ENCODE results near the gene LUZP1. TPM values are rescaled to one million over a fixed set of nuclear protein-coding genes. Genes with fewer than 3 reads are reported as not detected.

LUZP1 gene
- total RNA-seq, 1 experiment from 2014 or later: 22.4 TPM

DNA sequence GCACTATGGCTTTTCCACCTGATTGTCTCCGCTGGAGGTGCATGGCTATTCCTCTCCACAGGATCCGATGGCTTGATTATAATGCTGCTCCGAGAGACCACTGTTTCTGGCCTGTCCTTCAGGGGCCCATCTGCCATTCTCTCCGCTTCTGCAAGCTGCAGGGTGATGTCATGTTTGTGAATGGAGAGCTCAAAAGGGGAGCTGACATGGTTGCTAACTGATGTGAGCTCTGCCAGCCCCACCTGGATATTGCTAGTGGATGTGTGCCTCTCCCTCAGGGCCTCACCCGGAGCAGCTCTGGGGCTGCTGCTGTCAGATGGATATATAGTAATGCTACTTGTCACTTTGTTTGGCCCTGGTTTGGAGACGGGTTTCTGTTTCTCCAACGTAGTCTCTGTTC lies 77.1 kb downstream of the LUZP1 start:
- no peak overlapping the region for H3K27ac ChIP-seq (ENCODE audit: low read depth, low read length)
- DNase-seq (ENCODE audit: low read depth, low spot score) (no peak), ATAC-seq (no peak)
- CTCF ChIA-PET: no interaction called here
- no peaks in the 10 kb centered on the region for H3K79me2 ChIP-seq (ENCODE audit: insufficient read depth, low read length)
- TF ChIP-seq CBX3 (IDR thresholded peaks at IDR 0.05; ENCODE audit: low read depth) (no peak), POLR2A (IDR thresholded peaks at IDR 0.05; ENCODE audit: borderline replicate concordance, extremely low read depth, insufficient read depth, insufficient read length) (no peak), ZFX (IDR thresholded peaks at IDR 0.05) (no peak), CEBPB (IDR thresholded peaks at IDR 0.05; ENCODE audit: low read depth) (no peak), FOSL1 (IDR thresholded peaks at IDR 0.05; ENCODE audit: low read depth) (no peak), EGR1 (IDR thresholded peaks at IDR 0.05; ENCODE audit: low read depth) (no peak), EZH2 (IDR thresholded peaks at IDR 0.05) (no peak), SP1 (IDR thresholded peaks at IDR 0.05; ENCODE audit: low read depth) (no peak), RAD21 (IDR thresholded peaks at IDR 0.05; ENCODE audit: low read depth) (no peak), ZNF274 (IDR thresholded peaks at IDR 0.05; ENCODE audit: low read depth, low read length) (no peak)
- TF ChIP-seq, protein P1, sequence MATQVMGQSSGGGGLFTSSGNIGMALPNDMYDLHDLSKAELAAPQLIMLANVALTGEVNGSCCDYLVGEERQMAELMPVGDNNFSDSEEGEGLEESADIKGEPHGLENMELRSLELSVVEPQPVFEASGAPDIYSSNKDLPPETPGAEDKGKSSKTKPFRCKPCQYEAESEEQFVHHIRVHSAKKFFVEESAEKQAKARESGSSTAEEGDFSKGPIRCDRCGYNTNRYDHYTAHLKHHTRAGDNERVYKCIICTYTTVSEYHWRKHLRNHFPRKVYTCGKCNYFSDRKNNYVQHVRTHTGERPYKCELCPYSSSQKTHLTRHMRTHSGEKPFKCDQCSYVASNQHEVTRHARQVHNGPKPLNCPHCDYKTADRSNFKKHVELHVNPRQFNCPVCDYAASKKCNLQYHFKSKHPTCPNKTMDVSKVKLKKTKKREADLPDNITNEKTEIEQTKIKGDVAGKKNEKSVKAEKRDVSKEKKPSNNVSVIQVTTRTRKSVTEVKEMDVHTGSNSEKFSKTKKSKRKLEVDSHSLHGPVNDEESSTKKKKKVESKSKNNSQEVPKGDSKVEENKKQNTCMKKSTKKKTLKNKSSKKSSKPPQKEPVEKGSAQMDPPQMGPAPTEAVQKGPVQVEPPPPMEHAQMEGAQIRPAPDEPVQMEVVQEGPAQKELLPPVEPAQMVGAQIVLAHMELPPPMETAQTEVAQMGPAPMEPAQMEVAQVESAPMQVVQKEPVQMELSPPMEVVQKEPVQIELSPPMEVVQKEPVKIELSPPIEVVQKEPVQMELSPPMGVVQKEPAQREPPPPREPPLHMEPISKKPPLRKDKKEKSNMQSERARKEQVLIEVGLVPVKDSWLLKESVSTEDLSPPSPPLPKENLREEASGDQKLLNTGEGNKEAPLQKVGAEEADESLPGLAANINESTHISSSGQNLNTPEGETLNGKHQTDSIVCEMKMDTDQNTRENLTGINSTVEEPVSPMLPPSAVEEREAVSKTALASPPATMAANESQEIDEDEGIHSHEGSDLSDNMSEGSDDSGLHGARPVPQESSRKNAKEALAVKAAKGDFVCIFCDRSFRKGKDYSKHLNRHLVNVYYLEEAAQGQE (IDR thresholded peaks at IDR 0.05; ENCODE audit: low read depth): no peak
- TF ChIP-seq, protein P2, sequence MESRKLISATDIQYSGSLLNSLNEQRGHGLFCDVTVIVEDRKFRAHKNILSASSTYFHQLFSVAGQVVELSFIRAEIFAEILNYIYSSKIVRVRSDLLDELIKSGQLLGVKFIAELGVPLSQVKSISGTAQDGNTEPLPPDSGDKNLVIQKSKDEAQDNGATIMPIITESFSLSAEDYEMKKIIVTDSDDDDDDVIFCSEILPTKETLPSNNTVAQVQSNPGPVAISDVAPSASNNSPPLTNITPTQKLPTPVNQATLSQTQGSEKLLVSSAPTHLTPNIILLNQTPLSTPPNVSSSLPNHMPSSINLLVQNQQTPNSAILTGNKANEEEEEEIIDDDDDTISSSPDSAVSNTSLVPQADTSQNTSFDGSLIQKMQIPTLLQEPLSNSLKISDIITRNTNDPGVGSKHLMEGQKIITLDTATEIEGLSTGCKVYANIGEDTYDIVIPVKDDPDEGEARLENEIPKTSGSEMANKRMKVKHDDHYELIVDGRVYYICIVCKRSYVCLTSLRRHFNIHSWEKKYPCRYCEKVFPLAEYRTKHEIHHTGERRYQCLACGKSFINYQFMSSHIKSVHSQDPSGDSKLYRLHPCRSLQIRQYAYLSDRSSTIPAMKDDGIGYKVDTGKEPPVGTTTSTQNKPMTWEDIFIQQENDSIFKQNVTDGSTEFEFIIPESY (IDR thresholded peaks at IDR 0.05; ENCODE audit: extremely low read depth, insufficient replicate concordance, low read length): no peak
- POLR2A ChIA-PET: no interaction called here
- intact Hi-C loops (cut with micrococcal nuclease): no loop called here
- H3K36me3 ChIP-seq (ENCODE audit: control insufficient read depth in 1 of 2, insufficient read depth in 2 of 2, low read length in 2 of 2): peaks cover 18 to 34% of the 10 kb centered on the region in 2 experiments; a peak in 3 of 4 replicates
- BruUV-seq (replicated peaks): no TSS peak
- no peaks in the 10 kb centered on the region for H3K9me2 ChIP-seq (ENCODE audit: insufficient read depth)
- H3K27me3 ChIP-seq (ENCODE audit: insufficient read depth, low read length): no peaks in the 10 kb centered on the region
- no peak overlapping the region for H3K9ac ChIP-seq (ENCODE audit: low read length)
- H3K4me3 ChIP-seq (replicated peaks in 1 of 2; ENCODE audit: low read depth in 1 of 2, low read length in 2 of 2): no peak overlapping the region
- RAD21 ChIA-PET (ENCODE audit: low non-redundant PET in 1 of 2, low total read pairs in 2 of 2, uncharacterized antibody in 2 of 2, unreplicated experiment in 2 of 2): no interaction called here
- no peak overlapping the region for H3K4me2 ChIP-seq (ENCODE audit: low read length)
- peaks cover 0 to 9% of the 10 kb centered on the region in 2 experiments; a peak in 2 of 4 replicates for H3K4me1 ChIP-seq (ENCODE audit: control insufficient read depth in 1 of 2, insufficient read depth in 2 of 2, low read length in 2 of 2)
- no peaks in the 10 kb centered on the region; the same call in 1 of the 2 replicates for H4K20me1 ChIP-seq (ENCODE audit: insufficient read depth)
- no peaks in the 10 kb centered on the region for H3K9me3 ChIP-seq (ENCODE audit: control insufficient read depth in 1 of 2, insufficient read depth in 1 of 2, low read depth in 1 of 2, low read length in 2 of 2)
- no peak overlapping the region for H2AFZ ChIP-seq (ENCODE audit: low read depth, low read length, poor library complexity, severe bottlenecking)
